PC-9 (cell line): ENCODE measurements around the gene PRKAA2.

ENCODE experiments used
- EZH2 ChIP-seq: fragments of 200-600 bp; sonication (generic); IDR thresholded peaks from 2 replicates; pipeline ENCODE4 v1.8.0; 2017; ENCODE audit warnings: antibody characterized with exemption, low read depth
- TF ChIP-seq, protein P1 (sequence below): fragments of 200-600 bp; sonication (generic); conservative IDR thresholded peaks from 2 replicates; pipeline ENCODE4 v1.6.1; 2017; ENCODE audit warnings: mixed run types, antibody characterized with exemption, mild to moderate bottlenecking, moderate library complexity

- TF ChIP-seq, protein P1, sequence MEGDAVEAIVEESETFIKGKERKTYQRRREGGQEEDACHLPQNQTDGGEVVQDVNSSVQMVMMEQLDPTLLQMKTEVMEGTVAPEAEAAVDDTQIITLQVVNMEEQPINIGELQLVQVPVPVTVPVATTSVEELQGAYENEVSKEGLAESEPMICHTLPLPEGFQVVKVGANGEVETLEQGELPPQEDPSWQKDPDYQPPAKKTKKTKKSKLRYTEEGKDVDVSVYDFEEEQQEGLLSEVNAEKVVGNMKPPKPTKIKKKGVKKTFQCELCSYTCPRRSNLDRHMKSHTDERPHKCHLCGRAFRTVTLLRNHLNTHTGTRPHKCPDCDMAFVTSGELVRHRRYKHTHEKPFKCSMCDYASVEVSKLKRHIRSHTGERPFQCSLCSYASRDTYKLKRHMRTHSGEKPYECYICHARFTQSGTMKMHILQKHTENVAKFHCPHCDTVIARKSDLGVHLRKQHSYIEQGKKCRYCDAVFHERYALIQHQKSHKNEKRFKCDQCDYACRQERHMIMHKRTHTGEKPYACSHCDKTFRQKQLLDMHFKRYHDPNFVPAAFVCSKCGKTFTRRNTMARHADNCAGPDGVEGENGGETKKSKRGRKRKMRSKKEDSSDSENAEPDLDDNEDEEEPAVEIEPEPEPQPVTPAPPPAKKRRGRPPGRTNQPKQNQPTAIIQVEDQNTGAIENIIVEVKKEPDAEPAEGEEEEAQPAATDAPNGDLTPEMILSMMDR, result no peak
- no peak for TF ChIP-seq EZH2
These were observed 30.6 kb downstream of the PRKAA2 start for GRCh38 chr1:56675763-56676162.
